SKM-1 (cell line): ENCODE results near the gene DYNC1I1.

Source experiments
- DNase-seq: peaks from one replicate; lab custom pipeline; 2025; ENCODE audit not compliant: unreplicated experiment; lab: John Stamatoyannopoulos, UW

Gene DYNC1I1

GRCh38 chr7:96126382-96126781, 354.0 kb downstream of the DYNC1I1 start:
- no peak for DNase-seq

- DNase-seq = no peak
These were observed 355.4 kb downstream of the DYNC1I1 start for GRCh38 chr7:96127746-96128145.

- no peak for DNase-seq
These were observed 359.2 kb downstream of the DYNC1I1 start for GRCh38 chr7:96131525-96131924.

GRCh38 chr7:96135241-96135640, 362.9 kb downstream of the DYNC1I1 start:
- DNase-seq = no peak

DNA sequence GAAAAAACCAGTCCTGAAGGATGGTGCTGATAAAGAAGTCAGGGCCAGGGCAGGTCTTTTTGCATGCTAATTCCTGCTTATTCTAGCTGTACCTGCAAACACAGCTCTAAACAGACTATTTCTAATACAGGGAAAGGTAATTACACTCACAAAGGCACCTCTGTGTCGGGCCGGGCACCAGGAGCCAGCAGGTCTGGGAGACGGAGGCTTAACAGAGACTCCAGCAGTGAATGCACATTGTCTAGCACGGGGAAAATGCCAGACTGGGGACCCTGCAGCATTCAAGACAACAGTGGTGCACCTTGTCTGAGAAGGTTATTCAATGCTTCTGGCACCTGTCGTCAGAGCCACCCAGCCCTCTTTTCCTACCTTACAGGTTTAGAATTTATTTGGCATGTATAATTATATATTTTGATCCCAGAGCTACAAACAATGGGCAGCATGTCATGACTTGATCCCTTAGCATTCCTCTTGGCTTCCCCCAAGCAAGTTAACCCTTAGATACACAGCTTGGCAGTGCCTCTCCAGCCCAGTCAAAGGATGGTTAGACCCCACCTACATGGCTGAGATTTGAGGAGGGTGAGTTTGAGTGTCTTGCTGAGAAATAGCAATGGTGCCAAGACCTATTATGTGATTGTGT, 364.4 kb downstream of the DYNC1I1 start:
- no peak for DNase-seq

DNA sequence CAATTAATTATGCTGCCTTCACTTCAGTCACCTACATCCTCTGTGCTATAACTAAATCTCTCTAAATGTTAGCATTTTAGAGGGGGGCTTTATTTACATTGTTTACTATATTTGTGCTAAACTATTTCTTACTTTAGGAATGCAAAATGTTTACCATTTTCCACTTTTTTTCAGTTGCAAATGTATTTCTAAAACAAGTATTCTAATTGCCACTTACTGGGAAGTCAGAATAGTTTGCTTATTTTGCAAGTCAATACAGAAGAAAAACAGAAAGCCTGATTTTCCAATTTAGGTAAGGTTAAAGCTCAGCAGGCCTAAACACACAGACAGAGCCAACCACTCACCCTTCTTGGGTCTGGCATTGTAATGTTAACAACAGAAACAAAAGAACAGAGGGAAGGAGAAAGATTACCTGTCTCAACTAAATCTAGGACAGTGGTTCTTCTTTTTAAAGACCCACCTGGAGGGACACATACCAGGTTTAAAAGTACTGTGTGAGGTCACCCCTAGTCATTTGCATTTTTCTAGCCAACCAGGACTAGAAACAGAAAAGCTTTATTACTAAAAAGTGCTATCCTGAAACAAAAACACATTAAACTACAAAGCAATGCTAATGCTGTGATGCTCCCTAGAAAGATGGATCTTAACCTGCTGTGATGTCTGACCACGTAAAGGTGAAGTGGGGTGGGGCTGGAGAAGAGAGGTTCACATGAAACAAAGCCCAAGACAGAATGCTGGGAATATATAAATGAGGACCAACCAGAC, 371.3 kb downstream of the DYNC1I1 start:
- no peak for DNase-seq

GRCh38 chr7:96144260-96144526, 371.8 kb downstream of the DYNC1I1 start:
- DNase-seq = no peak
